Left ventricle myocardium inferior (tissue), 1 donor: ENCODE measurements around the gene FHIT. TPM values are rescaled to one million over a fixed set of nuclear protein-coding genes. Genes with fewer than 3 reads are reported as not detected.

Experiments
- DNase-seq: peaks from one replicate; pipeline ENCODE4 v3.0.0-alpha.2; 2020
- H3K27ac ChIP-seq: fragments of 200-600 bp; replicated peaks from 2 replicates; pipeline ENCODE4 v1.8.0; 2021
- H3K27me3 ChIP-seq: fragments of 200-600 bp; 2 replicates; pipeline ENCODE4 v1.8.0; 2021; ENCODE audit warnings: low read depth
- H3K36me3 ChIP-seq: fragments of 200-600 bp; 2 replicates; pipeline ENCODE4 v1.8.0; 2021
- H3K4me1 ChIP-seq: fragments of 200-600 bp; 2 replicates; pipeline ENCODE4 v1.8.0; 2021
- H3K4me3 ChIP-seq: fragments of 200-600 bp; 2 replicates; pipeline ENCODE4 v1.8.0; 2021; ENCODE audit warnings: mild to moderate bottlenecking, moderate library complexity
- H3K9me3 ChIP-seq: fragments of 200-600 bp; replicated peaks from 2 replicates; pipeline ENCODE4 v1.8.0; 2021
- CTCF ChIP-seq: fragments of 200-600 bp; IDR thresholded peaks from 2 replicates; pipeline ENCODE4 v1.8.0; 2021; ENCODE audit warnings: antibody characterized with exemption, mild to moderate bottlenecking, borderline replicate concordance
- intact Hi-C: fragments of 100-400 bp; cut with micrococcal nuclease; formaldehyde crosslinking; loops from one replicate; pipeline ENCODE4 v1.11.0; 2022
- total RNA-seq: library from RNA; stranded (reverse); fragmentation: NEBNext Ultra II Directional; extraction: Animal tissue kit (Norgen Biotek cat#: 25700); gene quantifications from one replicate; pipeline ENCODE4 v1.2.1, GENCODE V29; 2021
- donor health status: DM: no; HTN: yes; CAD: no; lungs with severe emphysema.

Gene FHIT
- total RNA-seq, 1 donor from 2014 or later: 16.0 TPM

- Histone ChIP-seq H3K36me3 (no peaks in the 10 kb centered on the region), H3K27ac (no peak overlapping the region), H3K4me1 (peaks cover 6% of the 10 kb centered on the region), H3K9me3 (peaks cover under 1% of the 10 kb centered on the region), H3K4me3 (no peak overlapping the region), H3K27me3 (no peaks in the 10 kb centered on the region)
- intact Hi-C loops: no loop called here
- TF ChIP-seq CTCF: no peak
- no peak for DNase-seq
These were observed 776.2 kb downstream of the FHIT start for GRCh38 chr3:60475096-60475495.

- Histone ChIP-seq H3K27me3 (no peaks in the 10 kb centered on the region), H3K36me3 (no peaks in the 10 kb centered on the region), H3K9me3 (peaks cover 49% of the 10 kb centered on the region), H3K4me3 (no peak overlapping the region), H3K4me1 (no peaks in the 10 kb centered on the region), H3K27ac (no peak overlapping the region)
- no peak for TF ChIP-seq CTCF
- DNase-seq: no peak
- intact Hi-C loops: no loop called here
These were observed 781.8 kb downstream of the FHIT start for GRCh38 chr3:60469481-60469880.

GRCh38 chr3:60463685-60464084 lies 787.6 kb downstream of the FHIT start:
- Histone ChIP-seq H3K27ac (no peak overlapping the region), H3K4me1 (no peaks in the 10 kb centered on the region), H3K27me3 (no peaks in the 10 kb centered on the region), H3K9me3 (peaks cover 36% of the 10 kb centered on the region), H3K36me3 (no peaks in the 10 kb centered on the region), H3K4me3 (no peak overlapping the region)
- no peak for DNase-seq
- TF ChIP-seq CTCF: no peak
- intact Hi-C loops: no loop called here

GRCh38 chr3:60461267-60461666 lies 790.0 kb downstream of the FHIT start:
- Histone ChIP-seq H3K36me3 (no peaks in the 10 kb centered on the region), H3K4me3 (no peak overlapping the region), H3K27me3 (no peaks in the 10 kb centered on the region), H3K27ac (no peak overlapping the region), H3K4me1 (no peaks in the 10 kb centered on the region), H3K9me3 (peaks cover 18% of the 10 kb centered on the region)
- no peak for TF ChIP-seq CTCF
- intact Hi-C loops: no loop called here
- DNase-seq: no peak

GRCh38 chr3:60456180-60456579 lies 795.1 kb downstream of the FHIT start:
- TF ChIP-seq CTCF: no peak
- no peaks in the 10 kb centered on the region for H3K4me1 ChIP-seq
- H3K36me3 ChIP-seq: no peaks in the 10 kb centered on the region
- DNase-seq: no peak
- H3K4me3 ChIP-seq: no peak overlapping the region
- intact Hi-C loops: no loop called here
- no peaks in the 10 kb centered on the region for H3K9me3 ChIP-seq
- H3K27ac ChIP-seq: no peak overlapping the region
- H3K27me3 ChIP-seq: no peaks in the 10 kb centered on the region

- no peaks in the 10 kb centered on the region for H3K27me3 ChIP-seq
- H3K27ac ChIP-seq: no peak overlapping the region
- no peak for DNase-seq
- intact Hi-C loops: no loop called here
- no peaks in the 10 kb centered on the region for H3K9me3 ChIP-seq
- H3K36me3 ChIP-seq: no peaks in the 10 kb centered on the region
- H3K4me3 ChIP-seq: no peak overlapping the region
- no peak for TF ChIP-seq CTCF
- no peaks in the 10 kb centered on the region for H3K4me1 ChIP-seq
These were observed 797.9 kb downstream of the FHIT start for GRCh38 chr3:60453326-60453725.
